Ureter (tissue), 1 donor: ENCODE measurements around the gene SH2D1B. TPM values are rescaled to one million over a fixed set of nuclear protein-coding genes. Genes with fewer than 3 reads are reported as not detected.

Experiments
- DNase-seq: peaks from one replicate; pipeline ENCODE4 v3.0.0-alpha.2; 2020; ENCODE audit warnings: low spot score
- total RNA-seq: library from RNA; stranded (reverse); gene quantifications from one replicate; pipeline ENCODE4 v1.2.4, GENCODE V29; 2023
- donor health status: DM: yes; HTN: yes; CAD: no.

SH2D1B gene
- total RNA-seq, 1 donor from 2014 or later = 0.16 TPM

DNA sequence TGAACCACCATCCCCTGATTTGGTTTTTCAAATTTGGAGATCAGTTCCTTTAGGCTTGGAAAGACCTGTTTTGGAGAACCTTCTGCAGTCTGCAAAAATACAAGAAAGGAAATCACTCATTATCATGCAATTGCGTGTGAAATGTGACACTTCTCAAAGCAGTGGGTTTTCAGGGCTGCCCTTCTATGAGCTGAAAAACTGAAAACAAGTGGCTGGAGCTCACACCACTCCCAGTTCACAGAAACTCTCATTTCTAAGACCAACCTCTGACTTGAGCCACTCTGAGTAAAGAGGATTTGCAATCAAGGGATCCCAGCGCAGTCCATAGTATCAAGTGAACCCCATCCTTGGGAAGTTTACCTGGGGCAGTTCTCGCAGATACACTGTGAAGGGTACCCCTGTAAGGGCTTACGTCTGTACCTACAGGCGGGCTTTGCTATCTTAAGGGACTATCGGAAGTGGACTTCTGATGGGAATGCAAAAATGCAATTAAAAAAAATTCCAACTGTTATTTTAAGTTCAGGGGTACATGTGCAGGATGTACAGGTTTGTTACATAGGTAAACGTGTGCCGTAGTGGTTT, 12.8 kb downstream of the SH2D1B start:
- no peak for DNase-seq

DNA sequence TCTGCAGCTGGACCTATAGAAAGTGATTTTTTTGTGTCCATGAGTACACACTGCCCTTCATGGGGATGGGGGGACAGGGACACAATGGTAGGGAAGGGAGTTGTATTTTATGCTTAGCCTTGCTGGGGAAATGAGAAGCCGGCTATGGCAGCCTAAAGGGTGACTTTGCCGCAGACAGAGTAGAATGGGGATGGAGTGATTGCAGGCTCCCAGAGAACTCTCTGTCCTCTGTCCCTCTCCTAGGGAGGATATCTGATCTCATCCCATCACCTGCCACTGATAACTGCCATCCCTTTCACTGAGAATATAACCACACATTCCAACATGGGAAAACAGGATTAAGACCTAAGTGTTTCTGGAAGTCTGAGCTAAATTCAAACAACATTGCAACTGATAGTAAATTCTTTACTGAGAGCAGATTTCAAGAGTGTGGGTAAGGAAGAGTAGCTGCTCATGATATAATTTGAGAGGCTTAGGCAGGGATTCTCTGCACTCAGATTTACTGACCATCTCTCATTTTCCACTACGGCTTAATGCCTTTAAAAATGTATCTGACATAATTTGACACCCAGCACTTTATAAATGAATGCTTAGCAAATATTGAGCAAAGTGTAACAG, 13.9 kb downstream of the SH2D1B start:
- DNase-seq = no peak

DNA sequence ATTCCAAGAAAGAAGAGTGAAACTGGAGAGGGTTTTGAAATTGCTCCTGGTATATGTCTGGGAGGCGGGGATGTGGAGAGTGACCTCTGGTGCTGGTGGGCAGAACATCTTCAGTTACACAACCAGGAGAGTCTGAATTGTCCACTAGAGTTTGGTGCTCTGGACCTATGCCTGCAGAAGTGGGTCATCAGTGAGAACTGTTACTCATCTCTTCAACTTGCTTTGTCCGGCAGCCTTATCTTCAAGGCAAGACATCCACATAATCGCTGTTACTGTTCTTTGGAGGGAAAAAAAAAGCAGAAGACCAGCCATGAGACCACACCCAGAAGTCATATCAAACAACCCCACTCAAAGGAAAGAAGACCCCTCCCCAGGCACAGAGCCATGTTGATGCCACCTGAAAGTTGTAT, 14.9 kb downstream of the SH2D1B start:
- DNase-seq = peak; percentile 30

DNA sequence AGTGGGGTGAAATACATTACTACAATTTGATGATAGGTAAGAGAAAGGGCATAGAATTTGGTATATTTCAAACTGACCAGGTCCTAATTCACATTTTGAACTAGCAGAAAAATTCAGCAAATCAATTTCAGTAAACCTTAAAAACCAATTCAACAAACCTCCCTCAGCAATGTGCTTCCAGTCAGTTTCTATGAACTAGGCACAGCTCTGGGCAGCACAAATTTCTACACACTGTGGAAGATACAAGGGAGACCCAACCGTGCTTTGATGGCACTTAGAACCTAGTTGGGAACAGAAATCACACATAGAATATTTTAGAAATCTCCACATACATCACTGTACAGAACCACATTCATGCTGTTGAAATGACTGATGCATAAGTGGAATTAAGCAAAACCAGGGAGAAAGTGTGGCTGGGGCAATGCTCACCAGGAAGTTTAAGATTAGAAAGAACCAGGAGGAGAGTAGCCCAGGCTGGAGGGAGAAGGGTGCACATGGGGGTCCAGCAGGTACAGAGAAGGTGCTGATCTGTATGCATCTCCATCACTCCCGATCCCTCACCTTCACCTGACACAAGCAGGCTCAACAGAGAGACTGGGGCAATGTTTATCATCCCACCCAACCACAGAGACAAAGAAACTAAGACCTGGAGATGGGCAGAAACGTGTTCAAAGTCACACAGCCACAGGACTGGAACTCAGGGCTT, 15.6 kb downstream of the SH2D1B start:
- no peak for DNase-seq

DNA sequence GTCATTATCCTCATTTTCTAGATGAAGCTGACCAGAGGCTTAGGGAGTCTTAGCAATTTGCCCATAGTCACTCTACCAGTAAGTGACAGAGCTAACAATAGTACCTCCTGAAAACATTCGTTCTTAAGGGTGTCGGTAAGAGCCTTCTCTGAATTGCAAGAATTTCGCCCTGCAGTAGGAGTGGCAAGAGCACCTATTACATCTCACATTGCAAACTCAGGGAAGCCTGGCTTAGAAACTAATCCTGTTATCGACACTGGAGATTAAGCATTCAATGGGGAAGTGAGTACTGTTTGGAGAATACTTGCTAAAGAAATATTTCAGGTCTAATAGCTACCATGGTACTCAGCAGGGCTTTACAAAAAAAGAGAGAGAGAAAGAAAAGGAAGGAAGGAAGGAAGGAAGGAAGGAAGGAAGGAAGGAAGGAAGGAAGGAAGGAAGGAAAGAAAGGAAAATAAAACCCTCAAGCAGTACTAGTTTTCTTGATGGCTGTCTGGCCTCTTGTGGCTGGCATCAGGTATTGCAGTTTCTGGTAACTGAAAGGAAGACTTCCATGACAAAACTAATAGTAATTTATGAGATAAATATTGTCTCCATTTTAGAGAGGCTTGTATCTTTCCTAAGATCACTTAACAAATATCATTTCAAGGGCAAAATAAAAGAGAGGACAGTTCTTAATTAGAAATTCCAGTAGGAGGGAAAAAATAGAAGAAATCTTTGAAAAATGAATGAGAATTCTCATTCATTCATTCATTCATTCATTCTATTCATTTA, 20.0 kb downstream of the SH2D1B start:
- peak; percentile 41 for DNase-seq

DNA sequence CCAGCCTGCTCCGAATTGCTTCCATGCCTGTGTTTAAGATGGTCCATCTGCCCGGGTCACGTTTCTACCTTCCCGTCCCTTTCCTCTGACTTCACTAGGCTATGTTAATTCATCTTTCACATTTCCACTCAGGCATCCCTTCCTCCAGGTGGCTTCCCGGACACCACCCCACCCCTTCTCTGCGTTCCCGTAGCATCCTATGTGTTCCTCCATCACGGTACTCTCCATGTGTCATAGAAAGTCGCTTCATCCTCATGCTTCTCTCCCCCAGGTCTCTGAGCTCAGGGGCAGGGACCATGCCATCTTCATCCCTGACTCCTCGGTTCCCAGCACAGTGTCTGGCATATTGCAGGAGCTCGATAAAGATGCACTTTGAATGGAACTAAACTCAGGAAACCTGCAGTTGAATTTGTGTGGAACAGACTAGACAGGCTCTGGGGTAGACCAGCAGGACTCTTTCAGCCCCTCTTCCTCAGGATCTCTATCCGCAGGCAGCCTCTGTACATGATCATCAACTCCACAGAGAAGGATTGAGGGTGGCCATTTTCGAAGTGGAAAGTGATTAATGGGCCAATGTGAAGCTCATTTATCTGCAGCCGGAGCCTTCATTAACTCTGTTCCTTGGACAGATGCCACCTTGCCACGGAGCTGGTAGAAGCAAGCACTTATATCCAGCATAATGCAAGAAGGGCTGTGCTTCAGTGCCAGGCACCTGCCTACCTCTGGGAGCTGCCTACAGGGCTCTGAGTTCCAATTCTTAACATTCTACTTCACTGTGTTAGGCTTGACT, 21.3 kb downstream of the SH2D1B start:
- DNase-seq = peak; percentile 12

DNA sequence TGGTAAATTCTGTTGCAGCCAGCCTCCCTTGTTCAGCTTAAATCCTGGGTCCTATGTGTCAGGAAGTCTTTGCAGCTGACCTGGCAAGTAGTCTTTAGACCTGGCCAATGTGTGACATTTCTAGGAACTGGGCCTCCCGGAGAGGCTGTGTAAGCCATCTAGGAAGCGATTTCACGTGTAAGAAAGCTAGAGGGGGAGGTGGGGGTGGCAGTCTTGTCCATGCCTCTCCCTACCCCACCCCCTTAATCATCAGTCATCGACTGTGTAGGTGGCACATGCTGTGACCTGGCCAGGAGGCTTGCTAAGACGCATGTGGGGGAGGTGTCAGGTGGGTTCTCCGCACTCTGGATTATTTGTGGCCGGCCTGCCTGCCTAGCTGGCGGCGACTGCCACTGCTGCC, 22.0 kb downstream of the SH2D1B start:
- DNase-seq = peak; percentile 38

DNA sequence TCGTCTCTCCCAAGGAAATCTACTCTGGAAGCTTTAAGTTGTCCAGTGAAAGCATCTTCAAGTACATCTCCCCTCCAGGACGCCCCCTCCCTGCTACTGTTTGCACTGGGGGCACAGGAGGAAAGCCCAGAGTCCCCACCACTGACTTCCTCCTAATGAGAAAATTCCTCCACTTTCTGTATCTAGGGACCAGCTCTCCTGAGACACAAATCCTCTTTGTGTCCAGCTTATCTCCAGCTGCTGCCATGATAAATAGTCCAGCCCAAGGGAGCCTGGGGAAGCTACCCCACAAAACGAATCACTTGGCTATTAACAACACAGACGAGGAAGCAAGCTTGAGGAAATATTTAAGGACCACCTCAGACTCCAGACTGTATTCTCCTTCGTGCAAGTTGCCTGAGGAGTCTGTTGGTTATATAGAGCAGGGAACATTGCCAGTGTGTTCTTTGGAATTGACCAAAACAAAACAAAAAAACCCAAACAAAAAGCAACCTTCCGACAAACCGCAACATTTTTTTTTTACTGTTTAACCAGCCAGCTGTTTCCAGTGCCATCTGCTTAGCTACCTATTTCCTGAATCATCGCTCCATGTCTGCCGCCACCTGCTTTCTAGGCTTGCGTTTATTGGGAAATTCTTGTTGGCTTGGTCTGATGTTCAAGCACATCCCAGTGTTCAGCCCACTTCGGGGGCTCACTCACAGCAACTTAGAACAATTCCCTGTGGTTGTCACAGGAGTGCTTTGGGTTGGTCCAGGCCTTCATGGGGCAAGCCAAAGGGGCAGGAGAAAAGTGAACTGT, 22.7 kb downstream of the SH2D1B start:
- peak; percentile 32 for DNase-seq

DNA sequence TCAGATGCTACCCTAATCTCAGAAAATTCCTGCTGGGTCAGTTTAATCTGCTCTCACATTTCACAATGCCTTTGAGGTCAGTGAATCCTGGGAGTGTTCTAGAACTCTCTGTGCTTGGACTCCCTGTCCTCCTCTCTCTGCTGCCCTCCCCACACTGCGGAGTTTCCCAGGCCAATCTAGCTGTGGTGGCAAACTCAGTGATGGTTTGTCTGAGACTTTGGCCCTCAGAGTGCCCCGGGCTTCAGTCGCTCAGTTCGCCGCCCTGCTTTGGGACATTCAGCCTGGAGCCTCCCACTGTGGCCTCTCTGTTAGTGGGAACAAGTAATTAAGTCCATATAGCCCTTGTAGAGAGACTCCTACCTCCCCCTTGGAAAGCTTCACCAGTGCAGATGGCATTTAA, 23.3 kb downstream of the SH2D1B start:
- peak; percentile 35 for DNase-seq

DNA sequence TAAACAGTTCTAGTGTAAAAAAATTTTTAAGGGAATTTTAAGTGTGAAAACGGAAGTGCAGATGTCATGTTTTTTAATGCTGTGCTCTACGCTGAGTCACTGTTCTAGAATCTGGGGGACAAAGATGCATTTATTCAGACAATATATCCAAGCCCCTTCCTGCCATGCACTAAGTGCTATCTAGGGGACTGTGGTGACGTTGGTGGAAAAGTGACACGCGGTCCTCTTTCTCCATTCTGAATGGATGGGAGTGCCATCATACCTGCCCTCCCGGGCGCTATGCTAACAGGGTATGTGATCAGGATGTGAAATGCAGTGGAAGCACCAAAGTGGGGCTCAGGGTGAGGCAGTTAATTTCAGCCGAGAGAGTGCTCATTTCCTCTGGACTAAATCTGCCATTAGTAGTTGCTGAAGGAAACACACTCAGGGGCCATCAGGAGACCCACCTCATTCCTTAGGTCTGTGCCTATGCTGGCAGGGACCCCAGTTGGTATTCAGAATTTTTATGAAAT, 23.8 kb downstream of the SH2D1B start:
- DNase-seq = peak; percentile 13

DNA sequence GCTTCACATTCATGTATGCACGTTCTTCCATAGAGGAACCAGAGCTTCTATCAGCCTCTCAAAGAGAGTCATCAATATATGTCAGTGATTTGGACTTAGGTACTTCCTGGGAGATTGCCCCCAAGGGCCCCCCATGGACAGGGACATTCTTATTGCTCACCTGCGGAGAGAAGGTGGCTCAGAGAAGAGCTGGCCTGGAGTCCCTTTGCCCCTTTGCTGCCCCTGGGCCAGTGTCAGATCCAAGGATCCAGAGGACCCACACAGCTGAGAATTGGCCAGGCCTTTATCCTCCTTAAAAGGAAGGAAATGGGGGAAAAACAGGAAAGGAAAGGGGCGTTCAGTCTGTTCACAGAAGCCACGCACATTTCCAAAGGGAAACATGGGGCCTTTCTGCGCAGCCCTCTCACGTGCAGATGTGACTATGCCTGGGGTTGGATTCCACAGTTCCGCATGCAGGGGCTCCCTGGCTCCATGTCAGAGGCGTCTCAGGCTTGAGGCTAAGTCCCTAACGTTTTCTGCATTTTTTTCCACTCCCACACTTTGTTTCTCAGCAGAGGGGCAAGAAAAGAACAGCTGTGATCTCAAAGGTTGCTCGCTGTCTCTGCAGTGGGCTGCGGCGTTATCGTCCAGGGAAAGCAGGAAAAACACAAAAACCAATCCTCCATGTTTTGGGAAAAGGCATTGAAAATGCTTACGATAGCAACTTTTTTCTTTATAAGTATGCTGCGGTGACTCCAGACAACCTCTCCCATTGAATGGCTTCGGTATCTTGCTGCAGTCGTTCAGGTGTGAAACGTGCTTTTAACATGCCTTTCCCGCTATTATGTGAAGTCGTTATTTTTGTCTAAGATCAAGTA, 24.5 kb downstream of the SH2D1B start:
- peak; percentile 22 for DNase-seq

DNA sequence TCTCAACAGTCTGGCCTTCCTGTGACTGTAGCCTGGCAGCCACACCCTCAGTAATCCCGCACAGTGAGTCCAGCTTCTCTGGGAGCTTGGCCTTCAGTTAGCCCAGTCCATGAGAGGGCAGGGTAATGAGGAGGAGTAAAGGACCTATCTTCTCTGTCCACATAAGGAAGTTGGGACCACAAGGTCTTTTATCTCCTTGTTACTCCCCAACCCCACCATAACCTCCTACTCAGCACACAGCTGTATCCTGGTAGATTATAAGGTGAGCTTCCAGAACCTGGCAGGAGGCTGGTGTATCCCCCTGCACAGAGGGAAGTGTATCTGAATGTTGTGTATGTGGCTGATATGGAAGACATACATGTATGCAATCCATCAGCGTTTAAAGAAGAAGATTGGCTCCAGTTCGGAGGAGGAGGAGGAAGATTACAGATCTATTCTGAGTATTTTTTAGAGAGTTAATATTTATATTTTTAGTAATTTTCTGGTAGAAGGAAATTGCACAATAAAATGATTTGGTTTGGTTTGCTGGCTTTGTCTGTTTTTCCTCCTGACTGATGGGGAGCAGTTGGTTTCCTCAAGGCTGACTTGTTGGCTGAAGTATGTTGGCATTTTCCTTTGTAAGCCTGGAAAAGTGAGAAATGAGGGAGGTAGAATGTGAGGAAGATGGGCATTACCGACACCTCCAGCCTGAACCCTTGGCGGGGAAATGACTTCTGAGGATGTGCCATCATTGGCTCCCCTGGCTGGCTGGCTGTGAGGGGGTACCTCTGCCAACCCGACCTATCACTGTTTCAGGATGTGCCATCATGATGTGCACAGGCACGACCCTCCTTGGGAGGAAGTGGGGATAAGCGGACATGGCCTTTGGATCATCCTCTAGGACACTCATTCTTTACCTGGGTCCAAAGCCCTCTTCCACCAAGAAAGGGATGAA, 25.4 kb downstream of the SH2D1B start:
- DNase-seq = peak; percentile 9

DNA sequence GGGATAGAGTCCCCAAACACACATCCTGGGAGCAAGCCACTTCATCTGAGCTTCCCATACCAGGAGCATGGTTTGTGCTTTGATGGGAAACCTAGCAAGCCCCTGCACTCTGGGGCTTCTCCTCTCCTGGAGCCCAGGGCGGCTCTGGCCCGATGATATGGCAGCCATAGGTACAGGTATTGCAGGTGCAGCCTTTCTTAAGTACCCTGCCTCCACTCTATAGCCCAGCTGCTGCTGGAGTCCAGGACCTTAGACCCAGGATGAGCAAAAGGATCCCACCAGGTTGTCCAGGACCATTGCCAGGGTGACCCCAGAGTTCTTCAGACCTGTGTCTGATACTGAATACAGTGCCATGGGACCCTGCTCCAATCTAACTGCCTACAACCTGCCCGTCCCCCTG, 26.2 kb downstream of the SH2D1B start:
- peak; percentile 14 for DNase-seq

DNA sequence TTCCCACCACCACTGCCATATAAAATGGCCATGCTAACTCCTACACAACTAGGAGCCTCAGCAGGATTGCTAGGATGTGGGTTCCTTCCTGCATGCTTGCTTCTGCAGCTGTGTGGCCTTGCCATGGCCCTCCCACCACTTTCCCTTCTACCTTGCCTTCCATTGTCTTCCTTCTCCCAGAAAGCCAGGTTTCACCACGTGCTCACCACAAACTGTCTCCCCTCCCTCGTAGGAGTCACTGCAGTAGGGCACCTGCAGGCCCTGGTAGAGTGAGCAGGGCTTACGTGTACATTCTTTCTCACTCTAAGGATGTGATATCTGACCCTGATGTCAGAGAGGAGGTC, 26.7 kb downstream of the SH2D1B start:
- no peak for DNase-seq

DNA sequence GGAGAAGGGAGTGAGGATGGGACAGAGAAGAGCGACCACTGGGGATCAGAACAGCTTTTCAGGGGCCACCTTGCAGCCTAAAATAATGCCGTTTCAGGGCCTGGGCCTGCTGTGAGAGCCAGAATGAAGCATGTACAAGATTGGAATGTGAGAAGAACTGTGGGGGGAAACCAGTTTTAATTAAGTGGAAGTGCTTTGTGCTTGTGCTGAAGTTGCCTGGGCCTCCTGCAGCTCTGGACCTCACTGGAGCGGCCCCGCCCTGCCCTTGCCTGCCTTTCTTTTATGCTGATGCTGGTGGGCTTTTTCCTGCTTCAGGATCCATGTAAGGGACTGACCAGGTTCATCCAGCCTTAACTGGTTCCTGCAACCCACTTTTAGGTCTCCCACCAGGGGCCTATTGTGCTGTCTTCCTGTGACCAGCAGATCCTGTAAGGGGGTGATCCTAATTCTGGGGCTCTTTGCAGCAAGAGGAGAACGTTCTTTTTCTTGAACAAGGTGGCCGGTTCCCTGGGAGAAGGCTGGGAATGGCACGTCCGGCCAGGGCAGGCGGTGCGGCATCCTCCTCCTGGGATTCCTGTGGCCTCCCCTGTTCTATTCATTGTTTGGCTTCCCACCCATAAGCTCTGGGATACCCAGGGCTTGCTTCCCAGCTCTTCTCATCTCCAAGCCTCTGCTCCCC, 27.2 kb downstream of the SH2D1B start:
- no peak for DNase-seq

DNA sequence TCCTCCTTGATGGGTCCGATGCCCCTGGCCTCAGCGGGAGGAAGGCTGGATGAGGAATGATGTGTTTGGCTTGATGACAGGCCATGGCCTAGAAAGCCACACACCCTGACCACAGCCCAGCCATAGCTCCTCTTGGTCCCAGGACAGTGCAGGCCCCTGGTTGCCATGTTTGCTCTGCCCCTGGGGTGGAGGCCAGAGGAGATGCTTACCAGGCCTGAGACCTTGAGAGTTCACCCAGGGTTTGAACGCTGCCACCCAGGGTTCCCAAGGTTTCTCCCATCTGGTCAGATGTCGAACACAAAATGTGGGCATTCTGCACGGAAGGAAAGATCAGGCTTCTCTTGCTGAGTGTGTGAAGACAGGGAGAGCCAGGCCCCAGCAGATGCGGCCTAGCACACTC, 27.8 kb downstream of the SH2D1B start:
- no peak for DNase-seq

DNA sequence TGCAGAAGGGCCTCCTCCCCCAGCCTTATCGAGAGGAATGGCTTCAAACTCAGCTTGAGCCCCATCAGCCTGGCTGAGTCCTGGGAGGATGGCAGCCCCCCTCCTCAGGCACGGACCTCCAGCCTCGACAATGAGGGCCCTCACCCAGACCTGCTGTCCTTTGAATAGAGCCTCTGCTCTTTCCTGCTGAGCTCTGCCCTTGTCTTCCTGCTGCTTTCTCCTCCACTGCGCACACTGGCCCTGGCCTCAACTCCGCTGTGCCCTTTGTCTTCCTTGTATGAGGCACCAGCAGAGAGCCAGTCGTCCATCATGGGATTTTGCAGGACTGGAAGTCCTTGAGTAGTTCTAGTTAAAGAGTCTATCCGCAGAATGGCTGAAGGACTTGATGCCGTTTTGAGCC, 28.4 kb downstream of the SH2D1B start:
- no peak for DNase-seq

DNA sequence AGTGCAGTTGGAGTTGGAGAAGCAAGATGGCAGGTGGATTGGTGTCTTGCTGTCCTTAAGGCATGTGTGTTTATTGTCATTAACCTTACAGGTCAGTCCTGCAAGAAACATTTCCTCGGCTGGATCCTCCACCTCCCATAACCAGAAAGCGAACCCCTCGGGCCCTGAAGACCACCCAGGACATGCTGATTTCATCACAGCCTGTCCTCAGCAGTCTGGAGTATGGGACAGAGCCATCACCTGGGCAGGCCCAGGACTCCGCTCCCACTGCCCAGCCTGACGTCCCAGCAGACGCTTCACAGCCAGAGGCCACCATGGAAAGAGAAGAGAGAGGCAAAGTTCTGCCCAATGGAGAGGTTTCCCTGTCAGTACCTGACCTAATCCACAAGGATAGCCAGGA, 28.8 kb downstream of the SH2D1B start:
- no peak for DNase-seq
